ENCODE data around the gene STRADB.

GRCh38 chr2:201472411-201472810, 20.9 kb downstream of the STRADB start:
- TF ChIP-seq CTCF (IDR thresholded peaks at IDR 0.05) (no peak), POLR2A (IDR thresholded peaks at IDR 0.05) (no peak)
